Neural cell (in vitro differentiated cells): ENCODE results near the gene ARRB1. TPM values are rescaled to one million over a fixed set of nuclear protein-coding genes. Genes with fewer than 3 reads are reported as not detected.

Source experiments
- H2AFZ ChIP-seq: fragments of 200-600, 300-800 bp; sonication (generic), shearing (Covaris generic); 2 replicates; pipeline ENCODE4 v1.6.0; 2014; ENCODE audit warnings: low read depth, mild to moderate bottlenecking, antibody characterized with exemption, low read length, moderate library complexity
- H3F3A ChIP-seq: fragments of 200-600 bp; shearing (Covaris generic); 2 replicates; pipeline ENCODE4 v1.6.1; 2016; ENCODE audit warnings: mild to moderate bottlenecking, moderate library complexity, mixed read lengths, antibody characterized with exemption, low read length; ENCODE audit not compliant: insufficient read depth, poor library complexity, severe bottlenecking
- H3K27ac ChIP-seq: fragments of 200-600, 300-800 bp; sonication (generic), shearing (Covaris generic); 2 replicates; pipeline ENCODE4 v1.5.1; 2014; ENCODE audit warnings: mild to moderate bottlenecking, low read length, moderate library complexity
- H3K27me3 ChIP-seq: fragments of 300-800, 200-600 bp; sonication (generic), shearing (Covaris generic); 2 replicates; pipeline ENCODE4 v1.6.0; 2014; ENCODE audit warnings: mild to moderate bottlenecking, low read depth, low read length, moderate library complexity; ENCODE audit not compliant: insufficient read depth
- H3K36me3 ChIP-seq: fragments of 300-800, 200-600 bp; sonication (generic), shearing (Covaris generic); 2 replicates; pipeline ENCODE4 v1.5.1; 2014; ENCODE audit warnings: mild to moderate bottlenecking, antibody characterized with exemption, low read length, moderate library complexity; ENCODE audit not compliant: insufficient read depth
- H3K4me2 ChIP-seq: fragments of 300-800, 200-600 bp; sonication (generic), shearing (Covaris generic); 2 replicates; pipeline ENCODE4 v1.6.0; 2014; ENCODE audit warnings: mild to moderate bottlenecking, low read length
- H3K4me3 ChIP-seq: fragments of 300-800, 200-600 bp; sonication (generic), shearing (Covaris generic); 2 replicates; pipeline ENCODE4 v1.5.1; 2014; ENCODE audit warnings: mild to moderate bottlenecking, low read length, moderate library complexity
- H3K79me2 ChIP-seq: fragments of 200-600 bp; shearing (Covaris generic); replicated peaks from 2 replicates; pipeline ENCODE4 v1.6.0; 2014; ENCODE audit warnings: mild to moderate bottlenecking, low read length, moderate library complexity; ENCODE audit not compliant: insufficient read depth
- H3K9ac ChIP-seq: fragments of 300-800, 200-600 bp; sonication (generic), shearing (Covaris generic); 2 replicates; pipeline ENCODE4 v1.6.1; 2016; ENCODE audit warnings: mild to moderate bottlenecking, low read length, mixed read lengths
- H3K9me2 ChIP-seq: fragments of 200-600 bp; shearing (Covaris generic); 2 replicates; pipeline ENCODE4 v1.6.1; 2016; ENCODE audit warnings: mild to moderate bottlenecking, low read length, mixed read lengths; ENCODE audit not compliant: insufficient read depth
- H3K9me3 ChIP-seq: fragments of 200-600, 300-800 bp; sonication (generic), shearing (Covaris generic); 2 replicates; pipeline ENCODE4 v1.6.1; 2016; ENCODE audit warnings: mild to moderate bottlenecking, mixed run types, low read length, moderate library complexity, mixed read lengths
- H4K20me1 ChIP-seq: fragments of 200-600 bp; shearing (Covaris generic); 2 replicates; pipeline ENCODE4 v1.6.1; 2016; ENCODE audit warnings: mild to moderate bottlenecking, mixed run types; ENCODE audit not compliant: insufficient read depth
- EP300 ChIP-seq: fragments of 450-650 bp; conservative IDR thresholded peaks from 2 replicates; pipeline ENCODE4 v1.6.1; 2014; ENCODE audit warnings: antibody characterized with exemption, mild to moderate bottlenecking, moderate library complexity; ENCODE audit not compliant: poor library complexity, severe bottlenecking
- EZH2 ChIP-seq: fragments of 200-600, 300-800 bp; shearing (Covaris generic), sonication (generic); IDR thresholded peaks from 2 replicates; pipeline ENCODE4 v1.6.1; 2014; ENCODE audit warnings: antibody characterized with exemption, low read length, borderline replicate concordance, mild to moderate bottlenecking; ENCODE audit not compliant: insufficient read depth, poor library complexity, severe bottlenecking
- MXI1 ChIP-seq: fragments of 450-650 bp; conservative IDR thresholded peaks from 2 replicates; pipeline ENCODE4 v1.6.1; 2014; ENCODE audit warnings: antibody characterized with exemption, mild to moderate bottlenecking; ENCODE audit not compliant: poor library complexity, severe bottlenecking
- POLR2AphosphoS5 ChIP-seq: IDR thresholded peaks from 2 replicates; pipeline ENCODE4 v1.6.1; 2012
- RAD21 ChIP-seq: fragments of 450-650 bp; conservative IDR thresholded peaks from 2 replicates; pipeline ENCODE4 v1.6.1; 2014; ENCODE audit warnings: antibody characterized with exemption, mild to moderate bottlenecking, moderate library complexity
- SMC3 ChIP-seq: fragments of 450-650 bp; conservative IDR thresholded peaks from 2 replicates; pipeline ENCODE4 v1.6.1; 2014; ENCODE audit warnings: antibody characterized with exemption, mild to moderate bottlenecking, moderate library complexity; ENCODE audit not compliant: poor library complexity
- TAF1 ChIP-seq: IDR thresholded peaks from 2 replicates; pipeline ENCODE4 v1.6.1; 2012; ENCODE audit warnings: low read depth
- polyA plus RNA-seq: library from polyadenylated mRNA; depleted of rRNA; stranded (reverse); fragments of >200 nt; gene quantifications from 2 replicates; pipeline ENCODE4 v1.2.3, GENCODE V29; 2014
- TF ChIP-seq, protein P1 (sequence below): IDR thresholded peaks from 2 replicates; pipeline ENCODE4 v1.6.1; 2012; ENCODE audit warnings: borderline replicate concordance
- TF ChIP-seq, protein P2 (sequence below): fragments of 450-650 bp; IDR thresholded peaks from 2 replicates; pipeline ENCODE4 v1.5.1; 2014; ENCODE audit warnings: antibody characterized with exemption, mild to moderate bottlenecking, moderate library complexity; ENCODE audit not compliant: poor library complexity, severe bottlenecking

Gene ARRB1
- polyA plus RNA-seq, 1 donor from 2014 or later = 5.7 TPM

DNA sequence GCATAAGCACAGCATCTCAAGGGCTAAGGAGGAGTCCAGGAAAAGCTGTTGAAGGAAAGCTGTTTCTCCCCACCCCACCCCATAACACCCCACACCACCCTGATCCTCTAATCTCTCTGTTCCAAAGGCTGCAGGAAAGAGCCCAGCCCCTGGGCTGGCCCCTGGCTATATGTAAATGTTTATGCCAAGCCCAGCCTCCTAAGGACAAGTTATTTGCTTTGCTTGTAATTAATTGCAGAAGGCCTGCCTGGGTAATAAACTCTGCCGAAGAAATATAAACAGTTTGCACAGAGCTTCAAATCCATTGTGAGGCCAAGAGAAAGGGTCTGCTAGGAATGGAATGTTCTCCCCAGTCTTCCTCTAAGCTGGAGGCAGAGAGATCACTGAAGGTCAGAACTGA is 21.2 kb downstream of the ARRB1 start:
- Histone ChIP-seq H3K9me3 (no peaks in the 10 kb centered on the region), H3K9ac (no peak overlapping the region), H3K27me3 (no peaks in the 10 kb centered on the region), H3K9me2 (no peaks in the 10 kb centered on the region), H2AFZ (no peak overlapping the region), H3F3A (no peaks in the 10 kb centered on the region), H3K4me3 (no peak overlapping the region), H3K27ac (no peak overlapping the region), H3K36me3 (no peaks in the 10 kb centered on the region), H3K79me2 (no peaks in the 10 kb centered on the region), H3K4me2 (no peak overlapping the region), H4K20me1 (no peaks in the 10 kb centered on the region)
- TF ChIP-seq SMC3 = no peak
- no peak for TF ChIP-seq MXI1
- no peak for TF ChIP-seq EZH2
- TF ChIP-seq TAF1 = no peak
- TF ChIP-seq, protein P1, sequence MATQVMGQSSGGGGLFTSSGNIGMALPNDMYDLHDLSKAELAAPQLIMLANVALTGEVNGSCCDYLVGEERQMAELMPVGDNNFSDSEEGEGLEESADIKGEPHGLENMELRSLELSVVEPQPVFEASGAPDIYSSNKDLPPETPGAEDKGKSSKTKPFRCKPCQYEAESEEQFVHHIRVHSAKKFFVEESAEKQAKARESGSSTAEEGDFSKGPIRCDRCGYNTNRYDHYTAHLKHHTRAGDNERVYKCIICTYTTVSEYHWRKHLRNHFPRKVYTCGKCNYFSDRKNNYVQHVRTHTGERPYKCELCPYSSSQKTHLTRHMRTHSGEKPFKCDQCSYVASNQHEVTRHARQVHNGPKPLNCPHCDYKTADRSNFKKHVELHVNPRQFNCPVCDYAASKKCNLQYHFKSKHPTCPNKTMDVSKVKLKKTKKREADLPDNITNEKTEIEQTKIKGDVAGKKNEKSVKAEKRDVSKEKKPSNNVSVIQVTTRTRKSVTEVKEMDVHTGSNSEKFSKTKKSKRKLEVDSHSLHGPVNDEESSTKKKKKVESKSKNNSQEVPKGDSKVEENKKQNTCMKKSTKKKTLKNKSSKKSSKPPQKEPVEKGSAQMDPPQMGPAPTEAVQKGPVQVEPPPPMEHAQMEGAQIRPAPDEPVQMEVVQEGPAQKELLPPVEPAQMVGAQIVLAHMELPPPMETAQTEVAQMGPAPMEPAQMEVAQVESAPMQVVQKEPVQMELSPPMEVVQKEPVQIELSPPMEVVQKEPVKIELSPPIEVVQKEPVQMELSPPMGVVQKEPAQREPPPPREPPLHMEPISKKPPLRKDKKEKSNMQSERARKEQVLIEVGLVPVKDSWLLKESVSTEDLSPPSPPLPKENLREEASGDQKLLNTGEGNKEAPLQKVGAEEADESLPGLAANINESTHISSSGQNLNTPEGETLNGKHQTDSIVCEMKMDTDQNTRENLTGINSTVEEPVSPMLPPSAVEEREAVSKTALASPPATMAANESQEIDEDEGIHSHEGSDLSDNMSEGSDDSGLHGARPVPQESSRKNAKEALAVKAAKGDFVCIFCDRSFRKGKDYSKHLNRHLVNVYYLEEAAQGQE = no peak
- no peak for TF ChIP-seq EP300
- TF ChIP-seq POLR2AphosphoS5 = no peak
- TF ChIP-seq, protein P2, sequence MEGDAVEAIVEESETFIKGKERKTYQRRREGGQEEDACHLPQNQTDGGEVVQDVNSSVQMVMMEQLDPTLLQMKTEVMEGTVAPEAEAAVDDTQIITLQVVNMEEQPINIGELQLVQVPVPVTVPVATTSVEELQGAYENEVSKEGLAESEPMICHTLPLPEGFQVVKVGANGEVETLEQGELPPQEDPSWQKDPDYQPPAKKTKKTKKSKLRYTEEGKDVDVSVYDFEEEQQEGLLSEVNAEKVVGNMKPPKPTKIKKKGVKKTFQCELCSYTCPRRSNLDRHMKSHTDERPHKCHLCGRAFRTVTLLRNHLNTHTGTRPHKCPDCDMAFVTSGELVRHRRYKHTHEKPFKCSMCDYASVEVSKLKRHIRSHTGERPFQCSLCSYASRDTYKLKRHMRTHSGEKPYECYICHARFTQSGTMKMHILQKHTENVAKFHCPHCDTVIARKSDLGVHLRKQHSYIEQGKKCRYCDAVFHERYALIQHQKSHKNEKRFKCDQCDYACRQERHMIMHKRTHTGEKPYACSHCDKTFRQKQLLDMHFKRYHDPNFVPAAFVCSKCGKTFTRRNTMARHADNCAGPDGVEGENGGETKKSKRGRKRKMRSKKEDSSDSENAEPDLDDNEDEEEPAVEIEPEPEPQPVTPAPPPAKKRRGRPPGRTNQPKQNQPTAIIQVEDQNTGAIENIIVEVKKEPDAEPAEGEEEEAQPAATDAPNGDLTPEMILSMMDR = no peak
- TF ChIP-seq RAD21 = no peak

DNA sequence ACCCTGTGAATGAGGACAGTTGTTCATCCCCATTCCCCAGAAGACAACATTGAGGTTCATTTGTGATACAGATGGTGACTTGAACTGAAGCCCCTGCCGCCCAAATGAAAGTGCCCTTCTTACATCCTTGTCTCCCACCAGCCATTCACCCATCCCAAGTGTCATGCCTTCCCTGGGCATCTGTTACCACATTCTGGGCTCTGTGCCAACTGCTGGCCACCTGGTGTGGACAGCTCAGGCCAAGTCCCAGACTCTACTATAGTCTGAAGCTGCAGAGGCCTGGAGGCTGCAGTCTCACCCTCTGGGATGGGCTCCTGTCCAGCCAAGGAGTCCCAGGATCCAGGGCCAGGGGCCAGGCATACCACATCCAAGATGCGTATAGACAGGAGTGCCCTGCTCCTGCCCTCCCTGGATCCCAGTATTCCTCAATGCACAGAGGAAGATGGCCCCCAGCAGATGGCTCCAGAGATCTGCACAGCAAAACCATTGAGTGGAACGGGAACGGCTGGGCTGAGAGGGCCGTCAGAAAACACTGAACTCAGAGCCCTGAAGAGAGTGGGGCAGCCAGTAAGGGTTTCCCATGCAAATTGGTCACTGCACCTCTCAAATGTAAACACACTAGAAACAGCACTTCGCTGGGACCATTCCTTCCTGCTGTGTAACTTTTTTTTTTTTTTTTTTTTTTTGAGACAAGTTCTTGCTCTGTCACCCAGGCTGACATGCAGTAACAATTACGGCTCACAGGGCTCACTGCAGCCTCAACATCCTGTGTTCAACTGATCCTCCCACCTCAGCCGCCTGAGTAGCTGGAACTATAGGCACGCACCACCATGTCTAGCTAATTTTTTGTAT is 22.8 kb downstream of the ARRB1 start:
- Histone ChIP-seq H3K9ac (no peak overlapping the region), H3K4me2 (no peak overlapping the region), H3K9me2 (no peaks in the 10 kb centered on the region), H3K4me3 (no peak overlapping the region), H4K20me1 (no peaks in the 10 kb centered on the region), H3K27me3 (no peaks in the 10 kb centered on the region), H3K79me2 (no peaks in the 10 kb centered on the region), H3K9me3 (no peaks in the 10 kb centered on the region), H3K36me3 (no peaks in the 10 kb centered on the region), H3K27ac (no peak overlapping the region), H3F3A (no peaks in the 10 kb centered on the region), H2AFZ (no peak overlapping the region)
- TF ChIP-seq TAF1 = no peak
- no peak for TF ChIP-seq SMC3
- no peak for TF ChIP-seq EZH2
- no peak for TF ChIP-seq RAD21
- no peak for TF ChIP-seq MXI1
- TF ChIP-seq, protein P2 = no peak
- TF ChIP-seq, protein P1 = no peak
- TF ChIP-seq EP300 = no peak
- no peak for TF ChIP-seq POLR2AphosphoS5
